ENCODE measurements around the gene DBP. TPM values are rescaled to one million over a fixed set of nuclear protein-coding genes. Genes with fewer than 3 reads are reported as not detected.
A peak's percentile ranks its signal among the peaks of the same experiment; 100 is the strongest.

DBP gene
- total and polyA plus RNA-seq, 2 of the 13 experiments (the other 11 are each of a cell fraction or from before 2014, with no cell fraction given) = 1.7 to 5.8 TPM

DNA sequence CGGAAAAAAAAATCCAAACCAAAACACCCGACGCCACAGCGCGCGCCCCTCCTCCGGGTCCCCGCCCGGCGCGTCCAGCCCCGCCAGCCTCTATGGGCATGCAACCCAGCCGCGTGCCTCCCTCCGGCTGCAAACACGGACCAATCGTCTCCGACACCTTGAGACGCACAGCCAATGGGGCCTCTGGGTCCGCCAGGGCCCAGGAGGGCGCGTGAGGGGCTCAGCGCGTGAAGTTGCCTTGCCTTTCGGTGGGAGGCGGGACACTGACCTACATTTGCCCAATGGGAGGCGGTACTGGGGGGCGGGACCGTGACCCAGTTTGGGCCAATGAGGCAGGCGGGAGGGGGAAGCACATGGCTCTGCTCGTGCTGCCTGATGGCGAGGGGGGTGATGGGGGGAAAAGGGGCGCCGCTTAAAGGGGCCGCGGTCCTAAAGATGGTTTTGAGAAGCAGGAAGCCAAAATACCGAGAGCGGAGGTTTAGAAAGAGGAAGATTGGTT, 319 bp upstream of the DBP start (continued):
- TF ChIP-seq, protein P1, sequence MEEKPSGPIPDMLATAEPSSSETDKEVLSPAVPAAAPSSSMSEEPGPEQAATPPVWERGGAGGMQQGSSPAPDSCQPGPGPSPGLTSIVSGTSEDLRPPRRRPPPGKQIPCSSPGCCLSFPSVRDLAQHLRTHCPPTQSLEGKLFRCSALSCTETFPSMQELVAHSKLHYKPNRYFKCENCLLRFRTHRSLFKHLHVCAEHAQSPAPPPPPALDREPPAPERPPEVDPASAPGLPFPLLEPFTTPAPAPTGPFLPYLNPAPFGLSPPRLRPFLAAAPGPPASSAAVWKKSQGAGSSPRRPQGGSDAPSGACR (CRISPR knock-in tag; IDR thresholded peaks at IDR 0.05) = no peak
- TF ChIP-seq EZH2 (conservative IDR thresholded peaks at IDR 0.05; ENCODE audit: low read depth, low read length) (no peak), SOX13 (IDR thresholded peaks at IDR 0.05) (no peak), SOX13 (CRISPR knock-in tag; conservative IDR thresholded peaks at IDR 0.05 in 1 of 2, IDR thresholded peaks at IDR 0.05 in 1 of 2) (no peak), SKI (IDR thresholded peaks at IDR 0.05; ENCODE audit: partially characterized antibody) (peak; percentile 44), SATB2 (CRISPR knock-in tag; IDR thresholded peaks at IDR 0.05) (no peak), ARHGAP35 (CRISPR knock-in tag; IDR thresholded peaks at IDR 0.05; ENCODE audit: borderline replicate concordance) (peak; percentile 77), NCOA5 (CRISPR knock-in tag; IDR thresholded peaks at IDR 0.05) (no peak), MAFF (IDR thresholded peaks at IDR 0.05; ENCODE audit: low read depth, low read length) (no peak), STAT5B (CRISPR knock-in tag; IDR thresholded peaks at IDR 0.05) (no peak)
- TF ChIP-seq, protein P2, sequence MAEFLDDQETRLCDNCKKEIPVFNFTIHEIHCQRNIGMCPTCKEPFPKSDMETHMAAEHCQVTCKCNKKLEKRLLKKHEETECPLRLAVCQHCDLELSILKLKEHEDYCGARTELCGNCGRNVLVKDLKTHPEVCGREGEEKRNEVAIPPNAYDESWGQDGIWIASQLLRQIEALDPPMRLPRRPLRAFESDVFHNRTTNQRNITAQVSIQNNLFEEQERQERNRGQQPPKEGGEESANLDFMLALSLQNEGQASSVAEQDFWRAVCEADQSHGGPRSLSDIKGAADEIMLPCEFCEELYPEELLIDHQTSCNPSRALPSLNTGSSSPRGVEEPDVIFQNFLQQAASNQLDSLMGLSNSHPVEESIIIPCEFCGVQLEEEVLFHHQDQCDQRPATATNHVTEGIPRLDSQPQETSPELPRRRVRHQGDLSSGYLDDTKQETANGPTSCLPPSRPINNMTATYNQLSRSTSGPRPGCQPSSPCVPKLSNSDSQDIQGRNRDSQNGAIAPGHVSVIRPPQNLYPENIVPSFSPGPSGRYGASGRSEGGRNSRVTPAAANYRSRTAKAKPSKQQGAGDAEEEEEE (CRISPR knock-in tag; IDR thresholded peaks at IDR 0.05; ENCODE audit: borderline replicate concordance) = no peak
- TF ChIP-seq, protein P3, sequence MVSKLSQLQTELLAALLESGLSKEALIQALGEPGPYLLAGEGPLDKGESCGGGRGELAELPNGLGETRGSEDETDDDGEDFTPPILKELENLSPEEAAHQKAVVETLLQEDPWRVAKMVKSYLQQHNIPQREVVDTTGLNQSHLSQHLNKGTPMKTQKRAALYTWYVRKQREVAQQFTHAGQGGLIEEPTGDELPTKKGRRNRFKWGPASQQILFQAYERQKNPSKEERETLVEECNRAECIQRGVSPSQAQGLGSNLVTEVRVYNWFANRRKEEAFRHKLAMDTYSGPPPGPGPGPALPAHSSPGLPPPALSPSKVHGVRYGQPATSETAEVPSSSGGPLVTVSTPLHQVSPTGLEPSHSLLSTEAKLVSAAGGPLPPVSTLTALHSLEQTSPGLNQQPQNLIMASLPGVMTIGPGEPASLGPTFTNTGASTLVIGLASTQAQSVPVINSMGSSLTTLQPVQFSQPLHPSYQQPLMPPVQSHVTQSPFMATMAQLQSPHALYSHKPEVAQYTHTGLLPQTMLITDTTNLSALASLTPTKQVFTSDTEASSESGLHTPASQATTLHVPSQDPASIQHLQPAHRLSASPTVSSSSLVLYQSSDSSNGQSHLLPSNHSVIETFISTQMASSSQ (IDR thresholded peaks at IDR 0.05; ENCODE audit: low read depth) = no peak
- TF ChIP-seq, protein P3 (CRISPR knock-in tag; IDR thresholded peaks at IDR 0.05; ENCODE audit: borderline replicate concordance) = peak; percentile 68
- TF ChIP-seq, protein P4, sequence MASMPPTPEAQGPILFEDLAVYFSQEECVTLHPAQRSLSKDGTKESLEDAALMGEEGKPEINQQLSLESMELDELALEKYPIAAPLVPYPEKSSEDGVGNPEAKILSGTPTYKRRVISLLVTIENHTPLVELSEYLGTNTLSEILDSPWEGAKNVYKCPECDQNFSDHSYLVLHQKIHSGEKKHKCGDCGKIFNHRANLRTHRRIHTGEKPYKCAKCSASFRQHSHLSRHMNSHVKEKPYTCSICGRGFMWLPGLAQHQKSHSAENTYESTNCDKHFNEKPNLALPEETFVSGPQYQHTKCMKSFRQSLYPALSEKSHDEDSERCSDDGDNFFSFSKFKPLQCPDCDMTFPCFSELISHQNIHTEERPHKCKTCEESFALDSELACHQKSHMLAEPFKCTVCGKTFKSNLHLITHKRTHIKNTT (CRISPR knock-in tag; IDR thresholded peaks at IDR 0.05) = no peak
- TF ChIP-seq, protein P5, sequence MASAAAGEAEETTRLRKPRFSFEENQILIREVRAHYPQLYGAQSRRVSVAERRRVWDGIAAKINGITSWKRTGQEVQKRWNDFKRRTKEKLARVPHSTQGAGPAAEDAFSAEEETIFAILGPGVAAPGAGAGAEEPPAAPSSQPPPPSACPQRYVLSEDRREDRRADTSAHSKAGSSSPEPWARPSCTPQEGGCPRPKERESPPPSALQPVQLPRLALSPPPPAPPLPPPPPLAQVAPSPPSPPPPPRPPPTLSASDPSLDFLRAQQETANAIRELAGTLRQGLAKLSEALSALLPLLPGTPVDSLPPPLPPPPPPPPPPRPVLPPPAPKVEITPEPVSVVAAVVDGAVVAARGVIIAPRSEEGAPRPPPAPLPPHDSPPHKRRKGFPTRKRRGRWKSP (CRISPR knock-in tag; IDR thresholded peaks at IDR 0.05) = no peak
- TF ChIP-seq, protein P6, sequence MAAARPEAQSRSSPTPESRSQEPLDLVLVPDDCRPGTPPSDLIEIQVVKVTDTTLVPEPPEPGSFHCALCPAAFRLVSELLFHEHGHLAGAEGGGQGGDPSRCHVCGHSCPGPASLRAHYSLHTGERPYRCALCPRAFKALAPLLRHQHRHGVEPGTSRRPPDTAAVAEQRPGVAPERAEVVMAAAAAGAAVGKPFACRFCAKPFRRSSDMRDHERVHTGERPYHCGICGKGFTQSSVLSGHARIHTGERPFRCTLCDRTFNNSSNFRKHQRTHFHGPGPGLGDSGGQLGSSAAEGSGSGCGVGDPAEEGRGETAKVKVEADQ (CRISPR knock-in tag; IDR thresholded peaks at IDR 0.05; ENCODE audit: borderline replicate concordance) = peak; percentile 39; the same call in 1 of the 2 replicates

Measured in HepG2 (cell line).